GM19455 (cell line): ENCODE measurements around the gene TUBB1.

Source experiments
- ATAC-seq: cut with Tn5 transposase; IDR thresholded peaks from one replicate; pipeline ENCODE4 v1.9.1; 2021; ENCODE audit not compliant: unreplicated experiment

Gene TUBB1

DNA sequence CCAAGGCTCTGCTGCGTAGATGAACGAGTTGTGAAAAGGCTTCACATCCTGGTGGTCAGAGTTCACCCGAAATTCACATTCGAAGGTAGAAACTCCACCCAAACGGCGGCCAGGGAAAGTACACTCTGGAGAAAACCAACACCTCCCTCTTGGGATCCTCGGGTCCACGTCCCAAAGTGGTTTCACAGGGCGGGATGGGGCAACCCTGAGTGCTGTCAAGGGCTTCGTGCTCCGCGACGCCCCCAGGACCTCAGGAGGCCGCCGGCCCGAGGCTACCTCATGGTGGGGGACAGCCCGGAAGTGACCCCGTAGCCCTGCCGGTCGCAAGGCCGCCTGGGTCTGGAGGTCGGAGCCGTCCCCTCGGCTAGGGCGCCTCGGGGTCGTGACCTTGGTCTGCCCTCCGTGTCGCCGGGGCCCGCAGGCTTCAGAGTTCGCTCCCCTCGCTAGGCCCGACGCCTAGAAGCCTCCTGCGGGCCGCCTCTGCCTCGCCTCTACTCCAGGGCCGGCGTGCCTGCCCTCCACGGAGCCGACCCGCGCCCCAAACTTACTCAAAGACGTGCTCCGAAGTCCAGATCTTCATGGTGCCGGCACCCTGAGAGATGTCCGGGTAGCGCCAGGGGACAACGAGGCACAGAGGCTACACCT, 23.0 kb downstream of the TUBB1 start, which contains the start of gene PRELID3B:
Gene PRELID3B, minus strand, starts transcription at position 636 of the 645 bp plus-strand sequence. Its CDS starts 56 bp downstream, at position 580.
- ATAC-seq: peak; percentile 35

DNA sequence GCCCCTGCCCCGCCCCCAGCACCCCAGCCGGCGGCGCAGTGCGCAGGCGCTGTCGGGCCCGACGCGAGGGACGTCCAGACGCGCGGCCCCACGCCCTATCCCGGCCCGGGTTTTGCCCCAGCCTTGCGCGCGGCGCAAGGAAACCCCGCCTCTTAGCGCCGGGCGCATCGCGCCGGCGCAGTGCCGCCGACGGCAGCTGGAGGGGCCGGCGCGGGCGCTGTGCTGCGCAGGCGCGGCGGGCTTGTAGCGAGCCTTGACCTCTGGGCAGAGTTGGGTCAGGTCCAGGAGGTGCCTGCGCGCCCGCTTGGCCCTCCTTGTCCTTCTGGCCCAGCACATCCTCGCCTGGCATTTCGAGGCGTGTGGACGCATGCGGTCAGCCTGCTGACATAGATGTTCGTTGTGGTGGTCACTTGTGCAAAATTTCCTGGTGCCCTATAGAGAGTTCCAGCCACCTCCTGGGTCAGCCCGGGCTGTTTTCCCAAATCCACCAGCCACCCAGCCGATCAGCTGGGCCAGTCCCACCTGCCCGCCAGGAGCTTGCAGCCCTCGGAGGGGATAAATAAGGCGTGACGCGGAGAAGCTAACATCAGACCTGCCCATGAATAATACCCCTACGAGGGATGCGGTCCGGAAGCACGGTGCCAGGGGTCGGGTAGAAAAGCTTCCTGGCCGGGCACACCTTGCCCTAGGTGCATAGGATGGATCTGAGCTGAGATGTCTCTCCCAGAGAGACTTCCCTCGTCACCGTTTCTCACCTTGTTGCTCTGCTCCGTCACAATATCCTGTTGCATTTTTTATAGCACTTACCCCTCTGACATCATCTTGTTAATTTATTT, 23.8 kb downstream of the TUBB1 start:
- peak; percentile 85 for ATAC-seq

DNA sequence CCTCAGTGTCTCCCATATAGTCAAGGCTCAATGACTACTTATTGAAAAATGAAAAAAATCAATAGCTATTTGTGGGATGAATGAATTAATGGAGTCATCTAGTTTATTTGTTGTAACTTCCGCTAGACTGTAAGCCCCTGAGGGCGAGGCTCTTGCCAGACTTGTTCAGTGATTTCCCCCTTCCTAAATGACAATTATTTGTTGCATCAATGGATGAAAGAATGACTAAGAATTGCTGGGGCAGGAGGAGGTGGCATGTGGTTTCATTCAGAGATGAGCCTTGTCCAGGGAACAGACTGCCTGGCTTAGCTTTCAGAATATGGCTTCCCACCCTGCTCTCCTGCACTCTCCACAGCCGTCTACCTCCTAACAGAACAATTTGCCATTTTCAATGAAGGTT, 24.5 kb downstream of the TUBB1 start:
- ATAC-seq: no peak

DNA sequence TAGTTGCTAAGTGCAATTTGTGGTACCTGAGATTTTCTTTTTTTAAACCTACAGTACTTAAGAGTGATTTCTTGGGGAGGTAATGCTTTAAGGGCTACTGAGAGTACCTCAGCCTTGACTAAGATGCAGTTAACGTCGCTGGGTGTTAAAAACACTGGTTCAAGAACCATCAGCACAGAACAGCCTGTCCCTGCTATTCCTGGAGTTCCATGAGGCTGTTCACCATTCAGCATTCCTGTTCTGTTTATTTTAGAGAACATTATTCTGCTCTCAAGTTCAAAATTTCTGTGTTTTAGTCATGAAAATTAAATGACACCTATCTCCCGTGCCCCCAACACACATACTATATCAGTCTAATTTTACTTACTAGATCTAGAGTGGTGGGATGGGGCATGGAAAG, 25.1 kb downstream of the TUBB1 start:
- ATAC-seq: no peak

DNA sequence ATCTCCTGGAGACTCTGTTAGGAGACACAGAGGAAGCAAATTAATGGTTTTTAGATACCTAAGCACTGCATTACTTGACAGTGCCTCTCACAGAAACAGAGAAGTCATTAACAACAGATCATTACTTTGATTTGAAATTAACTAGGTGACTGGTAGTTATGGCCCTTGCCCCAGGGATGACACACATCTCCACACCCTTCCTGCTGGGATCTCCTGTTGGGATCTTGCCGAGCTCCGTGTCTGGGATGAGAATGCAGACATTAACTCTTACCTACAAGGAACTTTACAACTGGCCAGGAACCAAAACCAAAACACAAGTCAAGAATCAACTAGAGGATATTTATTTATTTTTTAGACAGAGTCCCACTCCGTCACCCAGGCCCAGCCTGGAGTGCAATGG, 25.6 kb downstream of the TUBB1 start:
- ATAC-seq: no peak

DNA sequence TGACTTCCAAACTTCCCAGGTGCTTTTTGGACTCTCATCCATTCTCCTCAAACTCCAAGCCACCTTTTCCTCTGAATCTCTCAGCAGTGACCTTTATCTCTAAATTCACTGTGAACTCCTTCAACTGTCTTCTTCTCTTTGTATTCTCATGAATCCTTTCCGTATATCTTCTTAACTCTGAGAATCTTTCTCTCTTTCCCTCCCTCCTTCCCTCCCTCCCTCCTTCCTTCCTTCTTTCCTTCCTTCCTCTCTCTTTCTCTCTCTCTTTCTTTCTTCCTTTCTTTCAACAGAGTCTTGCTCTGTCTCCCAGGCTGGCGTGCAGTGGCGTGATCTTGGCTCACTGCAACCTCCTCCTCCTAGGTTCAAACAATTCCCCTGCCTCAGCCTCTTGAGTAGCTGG, 27.6 kb downstream of the TUBB1 start:
- no peak for ATAC-seq

DNA sequence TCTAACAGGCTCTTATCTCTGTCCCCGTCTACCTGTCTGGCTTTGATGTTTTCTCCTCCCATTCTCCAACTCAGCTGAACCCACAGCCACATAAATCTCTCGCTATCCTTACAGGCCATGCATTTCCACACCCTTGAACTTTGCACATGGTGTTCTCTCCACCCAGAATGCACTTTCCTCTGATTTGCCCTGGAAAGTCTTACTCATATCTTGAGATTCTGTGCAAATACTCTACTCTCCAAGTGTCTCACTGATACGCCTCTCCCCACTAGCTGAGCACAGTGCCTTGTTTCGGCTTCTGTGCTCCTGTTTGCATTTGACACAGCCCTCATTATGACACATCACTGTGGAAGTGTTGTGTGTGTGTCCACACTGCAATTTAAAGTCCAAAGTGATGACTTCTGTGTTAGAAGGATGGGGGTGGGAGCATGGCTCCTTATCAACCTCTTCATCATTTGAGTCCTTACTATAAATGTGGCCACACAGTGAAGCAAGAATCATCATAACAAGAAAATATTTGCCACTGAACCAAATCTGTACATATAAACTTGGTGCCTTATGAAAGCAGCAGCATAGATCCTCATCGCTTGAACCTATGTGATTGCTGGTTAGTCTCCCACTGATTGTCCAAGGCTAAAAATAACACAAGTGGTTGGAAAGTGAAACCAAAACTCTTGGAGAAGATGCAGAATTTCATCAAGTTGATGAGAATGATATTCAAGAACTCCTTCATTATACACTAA, 28.9 kb downstream of the TUBB1 start:
- no peak for ATAC-seq

DNA sequence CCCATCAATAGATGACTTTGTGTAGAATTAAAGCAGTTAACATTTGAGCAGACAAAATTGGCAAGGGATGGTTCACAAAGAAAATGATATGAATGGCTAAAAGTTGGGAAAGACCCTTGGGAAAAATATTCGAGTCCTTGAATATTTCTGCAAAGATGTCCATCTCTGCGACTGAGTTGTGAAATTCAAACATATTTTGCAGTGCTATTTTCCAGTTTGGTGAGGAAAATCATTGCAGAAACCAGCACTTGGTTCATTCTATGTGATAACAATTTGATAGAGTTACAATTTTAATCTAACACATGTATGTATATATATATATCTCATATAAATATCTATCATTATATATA, 29.4 kb downstream of the TUBB1 start:
- ATAC-seq: no peak

DNA sequence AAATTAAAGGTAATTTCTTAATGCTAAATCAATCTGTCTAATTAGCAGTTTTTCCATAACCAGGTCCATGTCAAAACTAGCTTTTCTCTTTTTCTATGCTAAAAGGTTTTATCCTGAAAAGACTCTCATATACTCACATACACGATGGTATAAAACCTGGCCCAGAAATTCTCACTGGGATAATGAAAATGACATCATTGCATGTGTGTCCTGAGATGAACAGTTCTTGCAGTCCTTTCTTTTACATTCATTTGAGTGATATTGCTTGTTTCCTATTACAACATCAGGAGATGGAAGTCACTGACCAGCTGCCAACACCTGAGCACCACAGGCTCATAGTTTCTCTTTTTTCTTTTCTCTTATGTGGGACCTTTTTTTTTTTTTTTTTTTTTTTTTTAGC, 31.2 kb downstream of the TUBB1 start:
- ATAC-seq: no peak

DNA sequence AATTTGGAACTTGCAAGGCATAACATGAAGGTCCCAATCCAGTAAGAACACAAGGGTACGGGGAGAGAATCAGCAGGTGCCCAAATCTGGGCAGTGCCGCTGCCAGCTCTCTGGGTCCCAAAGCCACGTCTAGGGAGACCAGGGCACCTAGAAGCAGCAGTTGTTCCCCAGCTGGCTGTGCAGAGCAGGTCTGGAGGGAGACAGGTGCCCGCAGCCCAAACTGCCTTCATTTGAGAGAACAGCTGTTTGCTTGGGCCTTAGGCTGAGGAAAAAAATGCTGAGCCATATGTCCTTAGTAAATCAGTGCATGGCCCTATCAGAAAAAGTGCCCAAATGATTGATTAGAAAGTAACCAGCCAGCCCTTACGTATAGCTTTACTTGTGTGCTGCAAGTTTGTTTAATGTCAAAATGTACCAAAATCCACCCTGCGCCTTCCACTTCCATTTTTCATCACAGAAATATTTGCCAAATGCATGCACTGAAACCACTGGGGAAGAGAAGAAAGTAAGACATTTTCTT, 32.5 kb downstream of the TUBB1 start:
- no peak for ATAC-seq

DNA sequence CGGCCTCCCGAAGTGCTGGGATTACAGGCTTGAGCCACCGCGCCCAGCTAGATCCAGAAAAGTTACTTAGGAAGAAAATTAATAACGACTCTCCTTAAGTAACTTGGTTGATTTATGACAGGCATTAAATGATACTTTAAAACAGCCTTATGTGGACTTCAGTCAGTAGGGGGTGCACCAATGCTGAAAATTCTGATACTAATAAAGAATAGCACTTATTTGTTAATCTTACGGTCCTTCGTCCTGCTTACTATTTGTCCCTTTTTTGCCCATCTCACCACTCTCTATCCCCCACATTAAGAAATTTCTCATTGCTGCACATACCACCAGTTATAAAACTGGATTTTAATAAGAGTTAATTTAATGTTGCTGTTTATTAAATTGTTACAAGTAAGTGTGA, 36.1 kb downstream of the TUBB1 start:
- ATAC-seq: no peak

DNA sequence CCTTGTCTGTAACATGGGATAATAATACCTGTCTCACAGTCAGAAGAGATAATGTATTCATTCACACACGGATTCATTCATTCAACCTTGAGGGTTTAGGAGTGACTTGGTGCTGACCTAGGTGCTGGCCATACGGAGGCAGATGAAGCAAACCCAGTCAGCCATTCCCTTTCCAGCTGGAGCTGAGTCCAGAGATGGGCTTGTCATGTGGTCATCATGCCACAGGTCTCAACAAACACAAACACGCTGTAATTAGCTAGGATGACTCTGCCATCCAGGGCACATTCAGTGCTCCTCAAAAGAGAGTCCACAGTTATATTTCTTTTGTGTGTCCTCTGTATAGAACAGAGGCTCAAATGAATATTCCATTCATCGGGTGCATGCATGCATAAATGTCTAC, 42.9 kb downstream of the TUBB1 start:
- ATAC-seq: no peak

DNA sequence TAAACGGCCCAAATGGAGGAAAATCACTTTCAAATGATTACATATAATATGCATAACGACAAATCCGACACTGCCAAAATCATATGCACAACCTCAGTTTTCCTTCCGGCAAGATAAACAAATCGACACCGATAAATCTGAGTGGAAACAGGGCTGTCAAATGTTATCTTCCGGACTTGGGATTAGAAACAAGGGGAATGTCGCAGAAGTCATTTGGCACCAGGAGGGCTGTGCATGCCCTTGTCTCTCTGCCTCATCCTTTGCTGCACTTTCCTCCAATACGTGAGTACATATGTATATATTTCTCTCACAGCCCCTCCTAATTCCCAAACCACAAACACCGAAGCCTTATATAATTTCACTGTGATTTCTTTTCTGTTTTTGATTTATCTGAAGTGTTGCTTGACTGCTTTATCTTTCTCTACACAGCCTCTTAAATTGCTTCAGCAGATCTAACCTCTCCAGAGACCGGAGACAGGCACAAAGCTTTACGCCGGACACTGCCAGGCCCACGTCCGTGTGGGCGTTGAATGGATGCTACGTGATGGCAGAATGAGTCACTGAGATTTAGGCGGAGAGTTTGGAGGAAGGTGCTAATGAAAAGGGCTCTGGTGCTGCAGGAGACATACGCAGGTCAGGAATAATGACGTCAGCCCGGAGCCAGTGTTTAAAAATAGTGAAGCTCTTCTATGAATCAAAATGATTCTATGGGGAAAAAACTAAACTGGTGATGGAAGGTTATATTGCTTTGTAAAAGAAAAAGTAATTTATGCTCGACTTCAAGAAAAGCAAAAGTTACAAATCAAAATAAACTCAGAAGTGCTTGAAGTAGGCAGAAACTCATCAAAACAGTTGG, 44.4 kb downstream of the TUBB1 start:
- no peak for ATAC-seq

DNA sequence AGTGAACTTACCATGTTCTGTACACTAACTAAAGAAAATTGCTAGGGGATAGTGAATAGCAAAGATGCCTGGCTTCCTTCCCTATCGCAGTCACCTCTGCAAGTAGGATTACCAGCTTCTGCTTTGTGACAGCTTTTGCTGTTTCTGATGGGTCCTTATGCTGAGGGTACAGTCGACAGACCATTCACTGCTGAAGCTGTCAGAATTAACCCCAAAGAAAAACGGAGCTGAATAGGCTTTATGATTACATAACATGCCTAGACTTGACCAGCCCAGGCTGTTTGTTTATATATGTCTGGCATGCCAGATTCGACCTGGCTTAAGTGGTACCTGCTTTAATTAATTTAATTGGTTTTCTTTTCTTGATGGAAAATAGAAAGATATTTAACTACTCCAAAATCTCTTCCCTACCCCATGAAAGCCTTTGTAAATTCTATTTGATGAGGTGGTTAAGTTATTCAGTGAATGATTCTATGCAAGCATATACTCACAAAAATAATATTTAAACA, 45.0 kb downstream of the TUBB1 start:
- ATAC-seq: no peak

DNA sequence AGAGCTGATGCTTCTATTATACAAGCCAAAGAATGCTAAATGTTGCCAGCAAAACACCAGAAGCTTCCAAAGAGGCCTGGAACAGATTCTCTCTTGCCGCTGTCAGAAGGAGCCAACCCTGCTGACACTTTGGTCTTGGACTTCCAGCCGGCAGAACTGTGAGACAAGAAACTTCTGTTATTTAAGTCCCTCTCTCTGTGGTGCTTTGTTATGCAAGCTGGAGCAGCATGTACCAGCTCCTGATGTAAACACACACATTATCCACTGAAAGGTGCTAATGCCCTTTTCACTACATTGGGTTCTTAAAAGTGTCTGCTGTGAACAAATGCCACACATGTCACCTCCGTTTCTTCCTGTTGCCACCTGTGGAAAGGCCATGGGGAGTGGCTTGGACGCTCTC, 49.3 kb downstream of the TUBB1 start:
- no peak for ATAC-seq

DNA sequence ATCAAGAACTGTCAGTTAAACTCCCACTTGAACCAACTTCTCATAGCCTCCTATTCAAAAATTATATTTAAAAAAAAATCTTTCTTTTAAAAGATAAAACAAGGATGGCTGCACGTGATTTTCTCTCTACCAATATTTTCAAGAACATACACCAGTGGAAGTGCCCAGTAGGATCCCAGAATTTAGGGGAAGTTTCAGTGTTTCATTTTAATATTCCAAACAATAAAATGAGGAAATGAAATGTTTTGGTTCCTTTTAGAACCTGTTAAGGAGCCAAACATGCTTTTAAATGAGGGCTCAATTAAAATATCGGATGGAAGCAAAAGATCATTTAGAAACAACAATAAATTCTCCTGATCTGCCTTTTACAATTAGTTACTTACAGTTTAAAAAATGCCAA, 49.8 kb downstream of the TUBB1 start:
- ATAC-seq: no peak

DNA sequence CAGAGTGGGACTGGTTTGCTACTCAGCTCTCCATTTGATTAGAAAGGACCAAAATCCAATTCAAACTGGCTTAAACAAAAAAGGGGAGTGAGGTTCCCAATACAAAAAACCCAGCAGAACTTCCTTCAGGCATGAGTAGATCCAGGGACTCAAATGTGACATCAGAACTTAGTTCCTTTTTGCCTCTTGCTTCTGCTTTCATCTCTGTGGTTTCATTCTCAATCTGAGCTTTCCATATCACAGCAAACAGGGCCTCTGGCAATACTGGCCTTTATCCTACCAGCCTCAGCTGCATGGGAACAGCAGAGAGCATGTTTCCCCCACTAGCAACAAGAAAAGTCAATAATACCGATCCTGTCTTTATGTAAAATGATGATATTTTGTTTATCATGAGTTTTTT, 52.0 kb downstream of the TUBB1 start:
- no peak for ATAC-seq

DNA sequence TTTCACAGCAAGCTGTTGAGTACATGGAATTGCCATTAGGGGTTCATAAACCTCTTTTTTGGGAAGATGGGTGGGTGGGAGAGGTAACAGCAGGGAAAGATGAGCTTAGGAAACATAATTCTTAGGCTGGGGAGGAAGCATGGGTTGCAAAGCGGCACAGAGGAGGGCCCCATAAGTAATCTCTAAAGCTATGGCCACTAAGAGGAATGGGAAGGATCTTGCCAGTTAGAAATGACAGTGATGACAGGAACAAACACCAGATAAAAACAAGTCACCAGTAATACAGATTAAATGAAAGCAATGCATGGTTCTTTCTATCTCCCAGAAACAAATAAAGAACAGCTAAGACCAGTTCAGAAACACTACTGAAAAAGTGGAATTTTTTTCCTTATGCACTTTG, 54.4 kb downstream of the TUBB1 start:
- ATAC-seq: no peak

DNA sequence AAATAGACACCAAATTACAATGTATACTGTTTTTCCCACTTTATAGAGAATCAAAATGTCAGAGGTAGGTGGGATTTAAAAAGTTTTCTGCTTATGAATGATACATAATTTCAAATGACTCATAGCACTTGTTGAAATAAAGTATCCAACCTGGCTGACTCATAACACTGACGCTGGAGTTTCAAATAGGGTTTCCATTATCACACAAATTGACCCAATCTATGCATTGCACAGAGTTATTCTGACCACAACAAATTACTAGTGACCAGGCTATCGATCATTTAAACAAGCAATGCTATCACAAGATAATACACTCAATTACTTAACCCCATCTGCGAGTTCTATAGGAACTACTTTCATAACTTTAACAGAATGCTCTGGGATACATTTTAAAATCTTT, 55.2 kb downstream of the TUBB1 start:
- no peak for ATAC-seq

DNA sequence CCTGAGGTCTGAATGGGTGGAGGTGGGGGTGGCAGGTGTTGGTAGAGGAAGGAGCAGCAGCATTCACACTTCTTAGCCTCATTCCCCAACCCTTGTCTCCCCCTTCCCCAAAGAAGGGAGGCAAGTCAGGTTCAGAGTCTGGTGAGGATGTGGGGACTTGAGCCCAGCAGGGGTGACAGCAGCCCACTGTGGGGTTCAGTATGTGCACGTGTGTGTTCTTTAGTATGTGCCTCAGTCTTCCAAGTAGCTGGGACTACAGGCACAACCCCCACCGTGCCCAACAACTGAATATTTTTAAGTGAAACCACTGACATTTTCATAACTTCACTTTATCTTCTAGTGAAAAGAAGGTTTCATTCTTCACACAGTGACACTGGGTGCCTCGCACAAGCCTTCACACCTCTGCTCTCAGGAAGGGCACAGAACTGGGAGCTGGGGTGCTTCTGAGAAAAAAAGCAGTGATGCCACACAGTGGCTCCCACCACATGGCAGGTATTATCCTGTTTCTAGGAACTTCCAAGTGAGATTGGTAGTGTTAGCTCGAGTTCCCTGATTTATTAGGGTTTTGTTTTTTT, 56.8 kb downstream of the TUBB1 start:
- ATAC-seq: no peak
